Measurements from ENCODE around the gene GPX2. TPM values are rescaled to one million over a fixed set of nuclear protein-coding genes. Genes with fewer than 3 reads are reported as not detected.

Gene GPX2
- total and polyA plus RNA-seq, 2 donors (not counting 3 experiments of a cell fraction or from before 2014, with no cell fraction given), result not detected

DNA sequence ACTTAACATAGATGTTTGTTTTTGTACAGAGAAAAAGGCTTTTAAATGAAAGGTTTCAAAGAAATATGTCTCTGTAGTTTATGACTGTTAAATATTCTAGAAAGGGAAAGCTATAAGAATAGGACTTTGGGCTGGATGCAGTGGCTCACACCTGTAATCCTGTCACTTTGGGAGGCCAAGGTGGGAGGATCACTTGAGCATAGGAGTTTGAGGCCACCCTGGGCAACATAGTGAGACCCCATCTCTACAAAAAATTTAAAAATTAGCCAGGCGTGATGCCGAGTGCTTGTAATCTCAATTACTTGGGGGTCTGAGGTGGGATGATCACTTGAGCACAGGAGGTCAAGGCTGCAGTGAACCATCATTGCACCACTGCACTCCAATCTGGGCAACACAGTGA, 11.4 kb downstream of the GPX2 start:
- H3K36me3 ChIP-seq (ENCODE audit: control insufficient read depth in 2 of 2, extremely low read depth in 1 of 2, insufficient read depth in 2 of 2, low read length in 2 of 2), result peaks cover 3 to 10% of the 10 kb centered on the region in 2 experiments
- no peaks in the 10 kb centered on the region for H3K79me2 ChIP-seq (ENCODE audit: control insufficient read depth, insufficient read depth, low read length)
- H3K9ac ChIP-seq (replicated peaks; ENCODE audit: extremely low read depth, insufficient read depth, low read length), result no peak overlapping the region
- ChIA-PET CTCF (no interaction called here), POLR2A (no interaction called here)
- no TSS peak for BruUV-seq (replicated peaks)
- no peak overlapping the region for H3K4me3 ChIP-seq (replicated peaks in 1 of 3; ENCODE audit: insufficient read depth in 1 of 3, low read depth in 1 of 3, low read length in 3 of 3)
- TF ChIP-seq GATA2 (IDR thresholded peaks at IDR 0.05; ENCODE audit: insufficient read depth, insufficient read length, low read depth, low read length) (no peak), MYC (IDR thresholded peaks at IDR 0.05; ENCODE audit: low read depth, low read length) (no peak), JUN (IDR thresholded peaks at IDR 0.05; ENCODE audit: borderline replicate concordance, insufficient read depth, insufficient read length, low read depth) (no peak), FOS (IDR thresholded peaks at IDR 0.05; ENCODE audit: borderline replicate concordance, insufficient read depth, low read length) (no peak), POLR2A (IDR thresholded peaks at IDR 0.05; ENCODE audit: low read depth, low read length) (no peak), POLR2AphosphoS5 (IDR thresholded peaks at IDR 0.05; ENCODE audit: insufficient read depth, low read depth, low read length) (no peak), EZH2 (IDR thresholded peaks at IDR 0.05; ENCODE audit: borderline replicate concordance, low read depth, low read length, severe bottlenecking) (no peak)
- TF ChIP-seq, protein P1, sequence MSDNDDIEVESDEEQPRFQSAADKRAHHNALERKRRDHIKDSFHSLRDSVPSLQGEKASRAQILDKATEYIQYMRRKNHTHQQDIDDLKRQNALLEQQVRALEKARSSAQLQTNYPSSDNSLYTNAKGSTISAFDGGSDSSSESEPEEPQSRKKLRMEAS (IDR thresholded peaks at IDR 0.05; ENCODE audit: insufficient read depth, insufficient read length), result no peak
- TF ChIP-seq, protein P2, sequence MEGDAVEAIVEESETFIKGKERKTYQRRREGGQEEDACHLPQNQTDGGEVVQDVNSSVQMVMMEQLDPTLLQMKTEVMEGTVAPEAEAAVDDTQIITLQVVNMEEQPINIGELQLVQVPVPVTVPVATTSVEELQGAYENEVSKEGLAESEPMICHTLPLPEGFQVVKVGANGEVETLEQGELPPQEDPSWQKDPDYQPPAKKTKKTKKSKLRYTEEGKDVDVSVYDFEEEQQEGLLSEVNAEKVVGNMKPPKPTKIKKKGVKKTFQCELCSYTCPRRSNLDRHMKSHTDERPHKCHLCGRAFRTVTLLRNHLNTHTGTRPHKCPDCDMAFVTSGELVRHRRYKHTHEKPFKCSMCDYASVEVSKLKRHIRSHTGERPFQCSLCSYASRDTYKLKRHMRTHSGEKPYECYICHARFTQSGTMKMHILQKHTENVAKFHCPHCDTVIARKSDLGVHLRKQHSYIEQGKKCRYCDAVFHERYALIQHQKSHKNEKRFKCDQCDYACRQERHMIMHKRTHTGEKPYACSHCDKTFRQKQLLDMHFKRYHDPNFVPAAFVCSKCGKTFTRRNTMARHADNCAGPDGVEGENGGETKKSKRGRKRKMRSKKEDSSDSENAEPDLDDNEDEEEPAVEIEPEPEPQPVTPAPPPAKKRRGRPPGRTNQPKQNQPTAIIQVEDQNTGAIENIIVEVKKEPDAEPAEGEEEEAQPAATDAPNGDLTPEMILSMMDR (IDR thresholded peaks at IDR 0.05; ENCODE audit: extremely low read depth in 1 of 2, insufficient read depth in 1 of 2, low read depth in 1 of 2, low read length in 2 of 2), result no peak
- H2AFZ ChIP-seq (ENCODE audit: low read depth, low read length), result no peak overlapping the region
- no peak for FAIRE-seq
- H3K9me1 ChIP-seq (replicated peaks; ENCODE audit: control insufficient read depth, extremely low read depth, insufficient read depth, low read length), result no peaks in the 10 kb centered on the region
- no peaks in the 10 kb centered on the region for H3K27me3 ChIP-seq (ENCODE audit: control insufficient read depth in 2 of 2, insufficient read depth in 2 of 2, low read length in 2 of 2)
- H4K20me1 ChIP-seq (replicated peaks; ENCODE audit: control insufficient read depth, extremely low read depth, insufficient read depth, low read length), result no peaks in the 10 kb centered on the region
- no peaks in the 10 kb centered on the region for H3K4me1 ChIP-seq (ENCODE audit: control insufficient read depth, extremely low read depth, insufficient read depth, low read length)
- dilution Hi-C loops (cut with MboI; ENCODE audit: extremely low pct_ligation_motif_present, low sequenced_read_pairs) (no loop called here), intact Hi-C loops (cut with micrococcal nuclease) (no loop called here)
- no peaks in the 10 kb centered on the region for H3K9me3 ChIP-seq (replicated peaks; ENCODE audit: control insufficient read depth, insufficient read depth, low read length)
- H3K27ac ChIP-seq (ENCODE audit: insufficient read depth, low read depth, low read length), result no peak overlapping the region
- no peak overlapping the region for H3K4me2 ChIP-seq (ENCODE audit: insufficient read depth, low read length)
- no peak for DNase-seq (ENCODE audit: low read depth, low spot score)
